ENCODE measurements around the gene SPON1.
"Not testable (repeated sequence)": the region's sequence is repeated elsewhere in the genome, so short reads cannot be mapped to it uniquely, and the experiment has no call there.

SPON1 gene

GRCh38 chr11:14127679-14128078, 165.2 kb downstream of the SPON1 start:
- DNase-seq (ENCODE audit: low read depth), result no peak

- no peak for DNase-seq (ENCODE audit: low read depth)
These were observed 169.8 kb downstream of the SPON1 start for GRCh38 chr11:14132312-14132711.

- DNase-seq (ENCODE audit: low read depth), result no peak
These were observed 170.9 kb downstream of the SPON1 start for GRCh38 chr11:14133381-14133780.

GRCh38 chr11:14136561-14136960, 174.0 kb downstream of the SPON1 start:
- no peak for DNase-seq (ENCODE audit: low read depth)

DNA sequence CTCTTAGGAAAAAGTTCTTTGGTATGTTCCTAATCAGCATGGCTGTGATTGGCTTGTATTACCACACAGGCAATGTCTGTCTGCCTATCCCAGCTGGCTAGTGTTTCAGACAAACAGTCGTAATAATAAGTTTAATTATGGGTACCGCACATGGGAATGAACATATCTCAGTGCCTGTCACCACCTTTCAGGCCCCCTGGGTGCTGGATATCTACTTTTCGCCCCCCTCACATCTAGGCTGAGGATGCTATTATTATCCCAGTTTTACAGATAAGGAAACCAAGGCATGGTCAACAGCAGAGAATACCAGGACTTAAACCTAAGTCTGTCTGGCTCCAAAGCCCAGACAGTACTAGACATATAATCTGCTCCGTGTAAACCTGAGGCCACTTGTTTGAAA, 174.8 kb downstream of the SPON1 start:
- no peak for DNase-seq (ENCODE audit: low read depth)

- DNase-seq (ENCODE audit: low read depth), result no peak
These were observed 178.5 kb downstream of the SPON1 start for GRCh38 chr11:14140991-14141390.

DNA sequence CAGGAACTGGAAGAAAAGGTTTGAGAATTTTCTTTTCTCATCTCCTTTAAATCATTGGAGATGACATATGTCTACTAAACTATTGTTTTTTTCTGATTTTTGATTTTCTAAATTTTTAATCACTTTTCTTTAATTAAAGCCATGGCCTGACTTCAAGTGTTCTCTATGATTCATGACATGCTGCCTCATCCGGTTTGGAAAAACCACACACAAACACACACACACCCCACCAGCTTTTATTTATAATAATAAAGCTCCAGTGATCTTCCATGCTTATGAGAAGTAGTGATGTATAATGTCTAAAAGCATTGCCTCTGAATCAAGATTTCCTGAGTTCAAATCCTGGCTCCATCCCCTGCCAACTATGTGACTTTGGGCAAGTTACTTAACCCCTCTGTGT, 179.2 kb downstream of the SPON1 start:
- no peak for DNase-seq (ENCODE audit: low read depth)

- no peak for DNase-seq (ENCODE audit: low read depth)
These were observed 182.4 kb downstream of the SPON1 start for GRCh38 chr11:14144934-14145333.

GRCh38 chr11:14148653-14149273, 186.2 kb downstream of the SPON1 start:
- DNase-seq (ENCODE audit: low read depth), result no peak

DNA sequence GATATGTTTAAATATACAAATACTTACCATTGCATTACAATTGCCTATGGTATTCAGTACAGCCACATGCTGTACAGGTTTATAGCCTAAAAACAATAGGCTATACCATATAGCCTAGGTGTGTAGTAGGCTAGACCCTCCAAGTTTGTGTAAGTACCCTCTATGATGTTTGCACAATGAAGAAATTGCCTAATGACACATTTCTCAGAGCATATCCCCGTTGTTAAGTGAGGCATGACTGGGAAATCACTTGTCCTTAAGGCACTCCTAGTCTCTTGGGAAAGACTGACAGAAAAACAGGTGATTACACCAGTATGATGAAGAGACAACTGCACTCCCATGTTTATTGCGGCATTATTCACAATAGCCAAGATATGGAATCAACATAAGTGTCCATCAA, 187.2 kb downstream of the SPON1 start:
- DNase-seq (ENCODE audit: low read depth), result no peak

DNA sequence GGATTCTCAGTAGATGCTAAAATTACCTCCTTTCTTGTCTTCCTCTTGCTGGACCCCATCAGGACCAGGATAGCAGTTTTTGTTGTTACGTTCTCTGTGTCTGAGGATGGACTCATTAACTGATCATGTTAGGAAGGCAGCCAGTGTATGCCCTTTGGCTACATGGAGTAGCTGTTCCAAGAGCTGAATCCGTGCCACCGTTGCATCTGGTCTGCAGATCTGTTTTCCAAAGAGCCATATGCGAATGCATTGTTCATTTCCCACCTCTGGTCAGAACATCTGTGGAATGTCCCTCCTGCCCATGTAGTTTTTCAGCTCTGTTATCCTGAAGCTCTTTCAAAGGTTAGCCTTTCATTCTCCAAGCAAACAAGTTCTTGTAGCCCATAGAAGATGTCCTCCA, 188.4 kb downstream of the SPON1 start:
- no peak for DNase-seq (ENCODE audit: low read depth)

- not testable (repeated sequence) for DNase-seq (ENCODE audit: low read depth)
These were observed 191.6 kb downstream of the SPON1 start for GRCh38 chr11:14154103-14154502.

DNA sequence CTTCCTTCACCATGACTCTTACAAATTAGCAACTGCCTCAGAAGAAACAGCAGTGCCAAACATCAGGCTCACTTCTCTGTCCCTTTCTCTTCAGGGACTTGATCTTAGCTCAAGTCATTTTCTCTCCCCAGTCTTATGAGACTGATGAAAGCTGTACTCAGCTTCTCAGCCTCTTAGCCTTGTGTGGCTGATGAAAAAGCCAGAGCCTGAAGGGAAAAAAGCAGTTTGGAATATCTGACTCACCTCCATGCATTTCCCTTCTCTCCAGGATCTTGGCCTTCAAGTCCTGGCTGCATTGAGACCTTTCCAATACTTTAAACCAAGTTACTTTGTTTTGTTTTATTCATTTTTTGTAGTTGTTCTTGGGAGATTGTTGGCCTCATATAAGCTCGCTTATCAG, 195.9 kb downstream of the SPON1 start:
- DNase-seq (ENCODE audit: low read depth), result no peak

DNA sequence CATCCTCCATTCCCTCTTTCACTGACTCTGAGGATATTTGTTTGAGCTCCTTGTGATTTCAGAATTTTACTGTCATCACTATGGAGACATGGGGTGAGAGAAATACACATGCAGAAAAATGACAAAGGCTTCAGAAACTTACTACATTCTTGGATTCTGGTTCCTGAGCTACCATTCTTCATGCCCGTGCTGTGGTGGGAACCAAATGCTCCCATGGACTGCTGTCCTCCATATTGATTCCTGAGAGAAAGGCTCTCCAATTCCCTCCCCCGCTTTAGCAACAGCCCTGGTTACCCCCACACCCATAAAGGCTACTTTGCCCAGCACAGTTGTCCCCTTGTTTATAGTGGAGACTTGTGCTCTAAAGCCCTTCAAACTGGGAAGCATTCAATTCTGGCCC, 201.1 kb downstream of the SPON1 start:
- DNase-seq (ENCODE audit: low read depth), result no peak

- DNase-seq (ENCODE audit: low read depth), result not testable (repeated sequence)
These were observed 211.2 kb downstream of the SPON1 start for GRCh38 chr11:14173679-14174078.

- DNase-seq (ENCODE audit: low read depth), result no peak
These were observed 216.7 kb downstream of the SPON1 start for GRCh38 chr11:14179116-14179820.

GRCh38 chr11:14181121-14181520, 218.6 kb downstream of the SPON1 start:
- DNase-seq (ENCODE audit: low read depth), result no peak

DNA sequence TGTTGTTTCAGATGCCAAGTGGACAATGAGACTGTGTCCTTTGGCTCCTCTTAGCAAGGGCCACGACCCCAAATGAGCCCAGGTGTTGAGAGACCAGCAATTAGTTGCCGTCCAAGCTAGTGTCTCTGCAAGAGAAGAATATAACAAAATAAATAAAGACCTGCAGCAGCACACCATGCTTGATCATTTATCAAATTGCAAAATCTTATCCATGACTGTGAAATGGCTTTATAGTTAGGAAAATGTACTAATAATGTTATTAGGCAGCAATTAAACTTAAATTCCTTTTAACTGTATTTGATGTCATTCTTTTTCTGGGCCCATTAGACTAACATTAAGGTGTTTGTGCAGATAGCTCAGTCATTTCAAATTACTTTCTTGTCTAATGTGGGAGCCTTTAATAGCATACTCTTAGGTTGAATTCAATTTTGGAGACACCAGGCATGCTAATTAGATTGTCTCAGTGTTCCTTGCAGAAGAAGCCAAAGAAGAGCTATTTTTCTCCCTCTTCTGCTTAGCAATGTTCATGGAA, 220.4 kb downstream of the SPON1 start:
- DNase-seq (ENCODE audit: low read depth), result no peak

GRCh38 chr11:14184028-14184940, 221.8 kb downstream of the SPON1 start:
- no peak for DNase-seq (ENCODE audit: low read depth)

DNA sequence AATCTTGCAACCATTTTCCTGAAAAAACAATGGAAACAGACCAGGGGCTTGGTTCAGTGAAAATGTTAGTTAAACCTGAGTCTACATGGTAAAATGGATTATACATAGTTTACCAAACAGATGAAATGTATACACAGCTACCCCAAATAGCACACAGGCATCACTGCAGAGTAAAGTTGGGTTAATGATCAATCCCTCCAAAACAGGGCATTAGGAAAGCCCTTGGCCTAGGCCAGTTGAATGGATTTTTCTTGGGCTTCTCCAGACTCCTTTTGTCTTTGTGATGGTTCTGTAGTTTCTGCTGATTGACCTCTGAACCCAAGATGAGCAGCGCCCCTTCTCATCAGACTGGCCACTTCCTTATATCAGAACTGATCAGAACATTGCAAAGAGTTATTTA, 222.9 kb downstream of the SPON1 start:
- DNase-seq (ENCODE audit: low read depth), result no peak

DNA sequence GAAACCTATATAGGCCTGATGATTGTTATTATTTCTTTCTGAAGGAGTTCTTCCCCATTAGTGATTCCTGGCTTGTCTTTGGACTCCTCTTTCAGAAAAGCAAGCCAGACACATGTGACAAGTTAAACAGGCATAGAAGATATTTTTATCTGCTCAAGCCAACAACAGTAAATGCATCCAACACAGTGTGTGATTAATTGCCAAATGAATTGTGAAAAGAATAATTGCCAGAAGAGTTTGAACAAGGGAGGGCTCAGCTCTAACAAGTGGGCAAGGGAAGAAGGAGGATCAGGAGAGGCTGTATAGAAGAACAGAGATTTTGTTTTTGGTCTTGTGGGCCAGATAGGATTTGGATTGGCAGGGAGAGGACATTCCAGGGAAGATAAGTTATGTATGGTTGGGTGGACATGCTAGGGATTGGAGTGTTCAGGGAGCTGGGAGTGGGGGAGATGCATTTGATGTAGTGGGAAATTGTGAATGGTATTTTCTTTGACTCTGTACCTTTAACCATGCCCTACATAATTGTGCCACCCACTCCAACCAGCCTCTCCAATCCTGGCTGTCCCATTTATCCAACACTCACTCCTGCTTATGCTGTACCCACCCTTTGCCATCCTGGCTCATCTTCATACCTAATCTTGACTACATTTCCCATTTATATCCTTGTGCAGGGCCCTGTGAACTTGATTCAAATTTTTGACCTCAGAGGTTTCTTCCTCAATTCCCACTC, 223.7 kb downstream of the SPON1 start:
- no peak for DNase-seq (ENCODE audit: low read depth)

- no peak for DNase-seq (ENCODE audit: low read depth)
These were observed 227.4 kb downstream of the SPON1 start for GRCh38 chr11:14189874-14190273.
